Measurements from ENCODE around the gene NPL.

NPL gene, protein sequence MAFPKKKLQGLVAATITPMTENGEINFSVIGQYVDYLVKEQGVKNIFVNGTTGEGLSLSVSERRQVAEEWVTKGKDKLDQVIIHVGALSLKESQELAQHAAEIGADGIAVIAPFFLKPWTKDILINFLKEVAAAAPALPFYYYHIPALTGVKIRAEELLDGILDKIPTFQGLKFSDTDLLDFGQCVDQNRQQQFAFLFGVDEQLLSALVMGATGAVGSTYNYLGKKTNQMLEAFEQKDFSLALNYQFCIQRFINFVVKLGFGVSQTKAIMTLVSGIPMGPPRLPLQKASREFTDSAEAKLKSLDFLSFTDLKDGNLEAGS

DNA sequence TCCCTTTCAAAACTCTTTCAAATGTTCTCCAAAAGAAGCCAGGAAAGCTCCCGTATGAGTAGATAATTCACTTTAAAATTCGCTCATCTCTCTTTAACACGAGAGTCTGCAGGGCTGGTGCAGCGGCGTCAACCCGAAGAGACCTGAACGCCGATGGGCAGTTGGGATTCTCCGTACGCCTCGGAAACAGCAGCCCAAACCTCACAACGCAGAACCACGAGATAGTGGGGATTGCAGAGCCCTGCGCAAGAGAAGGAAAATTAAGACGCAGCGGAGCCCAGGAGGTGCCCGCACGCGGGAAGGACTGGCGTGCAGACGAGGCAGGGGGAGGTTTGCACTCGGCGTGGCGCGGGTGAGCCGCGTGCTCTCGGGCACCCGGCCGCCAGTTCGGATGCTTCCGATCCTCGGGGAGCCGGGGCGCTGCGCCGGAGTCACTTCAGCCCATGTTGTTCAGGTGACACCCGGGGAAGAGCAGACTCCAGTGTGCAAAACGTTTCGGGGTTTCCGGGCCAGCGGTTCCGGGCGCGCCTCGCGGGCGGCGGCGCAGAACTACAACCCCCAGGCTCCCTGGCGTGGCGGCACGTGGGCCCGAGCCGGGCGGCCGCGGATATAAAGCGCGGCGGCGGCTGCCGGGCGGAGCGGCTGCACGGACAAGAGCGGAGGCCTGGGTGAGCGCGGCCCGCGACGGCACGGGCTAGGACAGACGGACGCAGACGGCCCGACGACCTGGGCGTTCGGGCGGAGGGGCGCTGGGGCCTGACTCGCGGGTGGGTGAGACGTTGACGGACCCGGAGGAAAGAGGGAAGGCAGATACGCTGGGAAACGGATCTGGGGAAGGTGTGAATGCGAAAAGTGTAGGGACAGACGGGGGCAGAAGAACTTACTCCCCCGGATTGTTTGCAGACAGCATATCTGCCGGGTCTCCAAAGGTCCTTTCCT is at the start of gene NPL:
Gene NPL, plus strand, starts transcription at position 636 of the 939 bp plus-strand sequence. CDS start 4,599 bp downstream, outside the sequence.
- peak; percentile 91 for DNase-seq

DNA sequence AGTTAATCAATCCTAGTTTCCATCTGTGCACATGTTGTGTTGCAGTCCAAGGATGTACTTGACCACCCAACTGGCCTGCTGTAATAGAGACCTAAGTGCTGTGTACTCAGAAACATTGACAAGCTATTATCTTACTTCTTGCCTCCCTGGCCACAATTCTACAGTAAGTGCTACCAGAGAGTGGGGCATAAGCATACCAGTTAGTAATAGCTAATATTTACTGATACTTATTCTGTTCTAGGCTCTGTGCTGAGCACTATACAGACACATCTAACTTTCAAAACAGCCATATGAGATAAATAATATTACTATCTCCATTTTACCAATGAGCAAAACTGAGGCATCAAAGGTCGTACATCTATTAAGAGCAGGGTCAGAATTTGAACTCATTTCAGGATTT is 49.5 kb upstream of the NPL start:
- DNase-seq, result no peak

DNA sequence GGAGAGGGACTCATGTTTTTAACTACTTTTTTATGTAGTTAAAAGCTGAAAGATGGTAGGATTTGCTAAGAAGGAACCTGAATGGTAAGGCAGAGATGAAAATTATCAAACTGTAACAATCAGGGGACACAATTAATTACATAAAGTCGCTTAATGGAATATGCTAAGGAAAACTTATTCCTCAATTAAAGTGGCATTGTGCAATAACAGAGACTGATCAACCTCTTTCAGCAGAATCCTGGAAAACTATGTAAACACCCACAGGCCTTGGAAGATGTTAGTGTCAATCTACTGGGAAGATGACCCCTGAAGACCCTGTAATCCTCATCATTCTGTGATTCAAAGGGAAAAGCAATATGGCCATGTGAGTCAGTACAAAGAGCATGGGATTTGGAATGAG is 46.8 kb upstream of the NPL start:
- no peak for DNase-seq

DNA sequence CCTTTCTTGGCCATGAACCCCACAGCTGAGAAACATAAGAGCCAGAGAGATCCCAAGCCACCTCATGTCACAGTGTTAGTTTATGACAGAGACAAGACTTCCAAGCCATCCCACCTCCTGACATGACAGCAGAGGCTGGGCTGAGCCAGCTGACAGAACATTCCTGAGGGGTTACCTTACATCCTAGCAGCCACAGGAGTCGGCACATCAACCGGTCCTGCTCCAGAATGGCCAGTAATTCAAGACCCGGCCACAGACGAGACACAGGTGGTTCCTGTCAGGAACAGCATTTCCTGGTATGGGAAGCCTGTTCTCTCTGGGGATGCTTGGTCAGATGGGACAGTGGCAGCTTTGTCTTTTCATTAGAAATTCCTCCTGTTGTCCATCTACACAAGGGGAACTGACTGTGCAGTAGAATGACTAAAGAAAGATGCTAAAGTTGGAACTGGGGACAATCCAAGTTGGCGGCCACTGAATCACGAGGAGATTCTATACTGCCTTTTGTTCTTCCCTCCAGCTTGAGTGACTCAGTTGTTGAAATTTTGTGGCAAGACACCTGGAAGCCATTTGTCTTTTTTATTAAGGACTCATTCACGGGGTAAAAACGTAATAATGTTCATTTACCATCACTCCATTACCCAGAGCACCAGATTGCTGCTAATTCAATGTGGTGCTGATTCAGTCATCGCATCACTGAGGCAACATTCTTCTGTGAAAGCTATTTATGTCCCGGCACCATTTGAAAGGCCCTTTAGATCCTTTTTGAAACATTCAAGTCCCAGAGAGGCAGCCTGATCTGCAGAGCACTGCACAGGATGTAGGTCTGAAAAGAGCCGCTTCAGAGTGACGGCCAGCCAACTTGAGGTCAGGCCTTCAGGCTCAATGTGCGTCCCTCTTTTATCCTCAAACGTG is 37.2 kb upstream of the NPL start:
- DNase-seq, result no peak

DNA sequence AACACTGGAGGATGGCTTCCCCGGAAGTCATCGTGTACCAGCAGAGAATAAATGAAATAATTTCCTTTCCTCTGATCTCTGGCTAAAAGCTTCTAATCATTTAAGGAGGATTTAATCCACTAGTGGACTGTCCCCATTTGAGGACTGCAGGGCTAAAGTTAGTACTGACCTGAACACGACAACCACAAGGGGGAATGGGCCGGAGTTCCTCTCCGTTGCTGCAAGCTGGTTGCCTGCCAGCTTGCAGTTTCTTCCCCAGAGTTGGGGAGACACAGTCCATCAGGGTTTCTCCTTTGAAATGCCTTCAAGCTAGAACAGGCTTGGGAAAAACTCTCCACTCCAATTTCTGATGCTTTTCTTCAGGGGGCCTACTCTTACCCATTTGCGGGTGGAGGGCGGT is 35.5 kb upstream of the NPL start:
- DNase-seq, result no peak

DNA sequence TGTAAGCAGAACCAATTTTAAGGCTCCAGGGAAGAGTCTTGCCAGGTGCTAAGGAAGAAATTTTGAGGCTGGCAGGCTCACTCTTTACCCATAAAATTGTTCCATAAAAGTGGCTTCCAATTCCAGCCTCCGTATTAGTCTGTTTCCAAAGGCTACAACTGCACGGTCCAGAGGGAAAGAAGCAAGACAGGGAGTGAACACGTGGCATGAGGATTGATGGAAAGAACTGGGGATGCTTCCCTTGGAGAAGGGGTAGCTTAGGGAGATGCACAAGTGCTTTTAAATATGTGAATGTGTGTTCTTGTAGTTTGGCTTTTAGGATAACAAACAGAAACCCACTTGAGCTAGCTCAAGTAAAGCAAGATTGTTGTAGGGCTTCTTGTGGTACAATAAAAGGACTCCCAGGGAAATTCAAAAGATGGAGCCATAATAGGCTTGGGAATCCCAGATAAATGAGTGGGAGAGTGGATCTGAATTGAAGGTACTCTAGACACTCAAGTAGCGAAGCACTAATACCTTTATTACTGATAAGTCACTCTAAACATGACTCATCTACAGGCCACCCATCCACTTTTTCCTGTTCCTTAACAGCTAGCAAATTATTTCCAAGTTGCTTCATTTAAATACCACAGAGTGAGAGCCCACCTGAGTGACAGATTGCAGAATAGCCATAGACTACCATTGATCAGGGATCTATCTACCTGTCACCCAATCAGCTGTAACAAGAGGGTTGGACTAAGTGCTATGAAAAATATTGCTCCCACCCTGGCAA is 34.8 kb upstream of the NPL start:
- DNase-seq, result peak; percentile 25

DNA sequence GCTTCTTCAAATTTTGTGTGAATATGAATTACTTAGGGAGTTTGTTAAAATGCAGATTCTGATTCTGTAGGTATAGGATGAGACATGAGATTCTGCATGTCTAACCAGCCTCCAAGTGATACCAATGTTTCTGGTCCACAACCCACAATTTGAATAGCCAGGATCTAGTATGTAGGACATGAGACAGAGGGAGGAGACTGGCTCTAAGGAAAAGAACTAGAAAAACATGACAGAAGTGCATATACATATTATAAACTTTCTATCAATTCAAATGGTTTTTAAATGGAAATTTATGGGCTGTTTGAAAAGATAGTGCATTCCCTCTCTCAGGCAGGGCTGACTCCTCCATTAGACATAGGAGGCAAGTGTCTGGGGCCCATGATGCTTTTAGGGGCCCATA is 33.9 kb upstream of the NPL start:
- DNase-seq, result no peak

DNA sequence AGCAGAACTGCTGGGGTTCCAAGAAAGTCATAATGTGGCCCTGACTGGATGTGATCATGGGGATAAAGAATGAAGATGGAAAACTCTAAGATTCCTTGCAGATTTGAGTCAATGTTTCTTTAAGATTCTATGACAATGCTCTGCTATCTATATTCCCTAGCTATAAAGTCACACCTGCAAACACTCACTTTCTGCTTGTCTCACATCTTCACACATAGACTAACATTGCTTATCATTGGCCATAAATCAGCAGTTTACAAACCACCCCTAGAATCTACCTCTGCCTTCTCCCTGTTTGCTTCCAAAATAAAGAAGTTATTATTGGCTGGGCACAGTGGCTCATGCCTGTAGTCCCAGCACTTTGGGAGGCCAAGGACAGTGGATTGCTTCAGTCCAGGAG is 33.1 kb upstream of the NPL start:
- DNase-seq, result no peak

DNA sequence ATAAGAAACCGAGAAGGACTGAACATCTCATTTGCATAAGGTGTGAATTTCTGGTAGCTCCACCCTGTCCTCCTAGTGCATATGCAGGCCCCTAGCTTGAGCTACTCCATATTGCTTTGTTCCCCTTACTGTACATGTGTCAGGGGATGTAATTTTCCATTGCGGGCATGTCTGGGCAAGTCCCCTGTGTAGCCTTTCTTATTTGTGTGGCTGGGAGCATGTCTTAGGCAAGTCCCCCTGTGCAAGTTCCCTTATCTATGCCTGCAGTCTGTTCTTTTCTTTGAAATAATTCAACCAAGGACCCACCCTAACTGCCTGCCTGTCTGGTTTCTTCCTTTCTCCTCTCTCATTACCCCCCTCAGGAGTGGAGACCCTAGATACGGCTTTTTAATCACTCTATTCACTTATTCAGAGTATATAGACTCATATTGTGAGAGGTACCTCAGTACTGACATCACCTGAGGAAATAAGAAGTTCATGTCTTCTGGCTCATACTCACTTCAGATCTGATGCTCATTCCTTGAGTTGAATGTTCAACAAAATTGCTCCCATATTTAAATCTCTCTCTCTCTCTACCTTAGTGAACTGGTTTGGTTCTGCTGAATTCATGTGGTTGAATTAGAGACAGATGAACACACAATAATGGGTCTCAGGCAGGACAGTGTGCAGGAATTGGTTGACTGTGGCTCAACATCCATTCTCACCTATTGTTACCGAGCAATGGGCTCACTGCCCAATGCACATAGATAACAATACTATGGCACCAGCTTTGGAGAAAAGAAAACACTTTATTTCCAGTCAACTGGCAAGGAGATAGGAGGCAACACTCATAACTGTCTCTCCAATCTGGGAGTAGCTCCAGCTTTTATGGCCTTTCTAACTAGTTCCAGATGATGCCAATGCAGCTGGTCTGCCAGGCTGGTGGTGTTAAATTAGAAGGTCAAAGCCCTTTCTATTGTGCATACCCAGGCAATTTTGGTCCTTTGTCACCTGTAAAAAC is 27.9 kb upstream of the NPL start:
- DNase-seq, result no peak

DNA sequence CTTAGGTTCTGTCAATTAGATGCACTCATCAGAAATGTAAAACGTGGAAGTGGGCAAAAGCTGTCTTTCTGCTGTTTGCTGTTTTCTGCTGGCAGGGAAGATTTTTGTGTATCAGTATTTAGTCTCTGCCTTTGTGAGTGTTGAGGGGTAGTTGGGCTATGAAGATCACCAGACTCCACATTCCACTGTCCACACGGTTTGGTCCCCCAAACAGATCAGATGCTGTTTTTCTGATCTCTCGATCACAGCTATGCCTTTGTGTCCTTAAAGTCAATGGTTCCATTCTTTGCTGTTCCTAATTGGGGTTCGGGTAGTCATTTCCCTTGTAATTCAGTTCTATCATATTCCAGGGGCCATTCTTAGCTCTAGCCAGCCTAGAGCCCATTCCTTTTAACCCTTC is 27.0 kb upstream of the NPL start:
- no peak for DNase-seq

DNA sequence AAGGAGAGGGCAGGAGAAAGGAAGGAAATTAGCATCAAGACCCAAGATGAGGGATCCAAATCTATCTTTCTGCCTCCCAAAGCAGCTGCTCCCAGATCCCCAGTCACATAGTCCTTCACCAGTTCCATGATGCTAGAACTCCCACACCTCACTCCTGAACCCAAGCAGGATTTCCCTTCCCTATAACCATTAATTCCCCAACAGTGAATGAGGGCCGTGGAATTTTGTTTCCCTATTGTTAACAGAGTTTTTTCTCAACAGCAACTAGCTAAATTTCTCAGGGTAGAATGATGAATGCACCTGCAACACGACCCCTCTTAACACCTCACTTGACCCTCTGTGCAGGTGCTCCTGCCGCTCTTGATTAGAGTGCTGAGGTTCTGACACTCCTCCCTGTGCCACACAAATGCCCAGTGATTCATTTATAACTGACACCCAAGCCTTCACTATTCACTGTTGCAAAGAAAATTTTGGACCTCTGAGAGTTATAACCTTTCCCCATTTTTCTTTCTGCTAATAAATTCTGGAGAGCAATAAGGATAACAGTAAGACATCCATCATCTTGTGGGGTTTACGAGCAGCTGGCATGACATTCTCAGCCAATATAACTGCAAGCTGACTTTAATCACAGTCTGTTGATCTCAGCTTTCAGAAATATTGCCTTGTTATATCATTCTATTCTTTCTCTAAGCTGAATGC is 25.4 kb upstream of the NPL start:
- DNase-seq, result peak; percentile 7

DNA sequence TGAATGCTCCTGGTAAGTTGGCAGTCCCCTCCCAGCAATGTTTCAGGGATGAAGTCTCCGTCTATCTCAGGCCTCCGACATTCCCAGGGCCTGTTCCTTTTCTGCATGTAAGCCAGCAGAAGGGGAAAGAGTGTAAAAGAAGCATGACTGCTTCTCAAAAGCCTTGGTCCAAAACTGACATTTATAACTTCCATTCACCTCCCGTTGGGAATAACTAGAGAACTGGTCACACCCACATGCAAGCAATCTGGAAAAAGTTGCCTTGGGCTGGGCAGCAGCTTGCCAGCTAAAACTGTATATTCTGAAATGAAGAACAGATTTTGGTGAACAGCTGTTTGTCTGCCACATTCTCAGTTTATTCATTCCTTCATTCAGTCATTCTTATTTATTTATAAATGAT is 24.2 kb upstream of the NPL start:
- DNase-seq, result no peak

DNA sequence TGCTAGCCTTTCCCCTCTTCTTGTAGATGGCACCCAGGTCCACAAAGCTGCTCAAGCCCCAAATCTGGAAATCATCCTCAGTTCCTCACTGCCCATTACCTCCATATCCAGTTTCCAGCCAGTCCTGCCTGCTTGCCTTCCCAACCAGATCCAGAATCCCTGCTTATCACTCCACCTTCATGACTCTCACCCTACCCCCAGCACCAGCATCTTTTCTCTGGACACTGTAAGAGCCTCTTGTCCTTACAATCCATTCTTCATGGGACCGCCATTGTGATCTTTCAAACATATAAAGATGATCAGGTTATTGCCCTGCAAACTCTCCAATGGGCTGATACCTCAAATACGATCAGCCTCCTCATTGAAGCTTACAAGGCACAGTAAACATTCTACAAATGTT is 23.5 kb upstream of the NPL start:
- DNase-seq, result no peak

DNA sequence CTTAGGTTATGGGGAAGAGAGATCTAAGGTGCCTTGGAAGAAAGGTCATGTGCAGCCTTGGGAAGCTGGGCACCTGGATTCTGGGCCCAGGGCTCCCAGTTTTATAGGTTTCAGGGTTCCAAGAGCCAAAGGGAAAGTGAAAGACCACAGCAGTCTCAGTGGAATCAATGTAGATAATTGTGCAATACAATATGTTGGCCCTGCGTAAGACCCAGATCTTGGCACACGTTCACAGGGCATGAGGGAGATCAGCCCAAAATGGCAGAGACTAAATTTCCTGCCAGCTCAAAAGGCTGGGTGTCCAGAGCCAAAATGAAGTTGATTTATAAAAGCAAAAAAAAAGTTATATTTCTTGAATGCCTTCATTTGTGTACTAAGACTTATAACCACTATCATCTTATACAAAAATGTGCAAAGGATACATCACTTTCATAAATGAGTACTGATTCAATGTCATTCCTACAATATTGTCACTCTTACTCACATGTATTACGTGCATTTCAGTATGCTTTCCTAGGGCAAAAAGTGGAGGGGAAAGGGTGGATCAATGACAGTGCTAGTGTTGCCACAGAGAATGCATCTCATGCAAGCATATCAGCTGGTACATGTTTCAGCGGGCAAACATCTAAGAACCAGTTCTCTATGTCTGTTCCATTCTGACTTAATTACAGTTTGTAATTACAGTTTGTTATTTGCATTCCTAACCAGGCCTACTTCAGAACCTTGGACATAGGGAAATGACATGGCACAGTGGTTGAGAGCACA is 22.5 kb upstream of the NPL start:
- no peak for DNase-seq

DNA sequence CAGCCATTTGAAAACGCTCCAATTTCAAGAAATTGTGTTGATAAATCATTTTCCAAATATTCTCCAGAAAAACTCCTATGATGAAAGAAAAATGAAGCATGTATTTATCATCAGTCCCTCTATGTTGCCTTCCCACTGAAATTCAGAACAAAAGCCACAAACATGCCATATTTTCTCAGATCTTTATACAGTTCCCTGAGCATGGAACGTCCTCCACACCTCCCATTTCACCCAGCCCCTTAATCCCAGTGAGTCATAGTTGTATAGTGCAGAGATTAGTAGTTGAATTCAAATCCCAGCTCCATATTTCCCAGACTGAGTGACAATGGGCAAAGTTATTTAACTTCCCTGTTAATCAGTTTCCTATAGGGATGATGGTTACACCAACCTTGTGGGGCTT is 20.6 kb upstream of the NPL start:
- peak; percentile 16 for DNase-seq

DNA sequence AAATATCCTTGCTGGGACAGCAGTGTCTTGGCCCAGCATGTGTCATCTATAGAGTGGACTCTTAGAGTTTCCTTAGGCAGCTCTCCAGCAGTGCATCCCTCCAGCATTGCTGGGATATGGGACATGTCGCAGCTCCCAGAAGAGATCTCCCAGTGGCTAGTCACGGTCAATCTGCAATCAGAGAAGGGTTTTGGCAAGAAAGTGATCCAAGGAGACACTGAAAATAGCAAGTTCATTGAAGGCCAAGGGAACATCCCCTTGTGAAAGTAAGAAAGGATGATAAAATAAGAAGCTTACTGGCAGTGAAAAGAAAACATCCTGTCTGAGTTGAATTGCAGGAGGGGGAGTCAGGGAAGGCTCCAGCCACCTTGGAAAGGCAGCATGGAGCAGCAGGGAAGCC is 19.3 kb upstream of the NPL start:
- no peak for DNase-seq

DNA sequence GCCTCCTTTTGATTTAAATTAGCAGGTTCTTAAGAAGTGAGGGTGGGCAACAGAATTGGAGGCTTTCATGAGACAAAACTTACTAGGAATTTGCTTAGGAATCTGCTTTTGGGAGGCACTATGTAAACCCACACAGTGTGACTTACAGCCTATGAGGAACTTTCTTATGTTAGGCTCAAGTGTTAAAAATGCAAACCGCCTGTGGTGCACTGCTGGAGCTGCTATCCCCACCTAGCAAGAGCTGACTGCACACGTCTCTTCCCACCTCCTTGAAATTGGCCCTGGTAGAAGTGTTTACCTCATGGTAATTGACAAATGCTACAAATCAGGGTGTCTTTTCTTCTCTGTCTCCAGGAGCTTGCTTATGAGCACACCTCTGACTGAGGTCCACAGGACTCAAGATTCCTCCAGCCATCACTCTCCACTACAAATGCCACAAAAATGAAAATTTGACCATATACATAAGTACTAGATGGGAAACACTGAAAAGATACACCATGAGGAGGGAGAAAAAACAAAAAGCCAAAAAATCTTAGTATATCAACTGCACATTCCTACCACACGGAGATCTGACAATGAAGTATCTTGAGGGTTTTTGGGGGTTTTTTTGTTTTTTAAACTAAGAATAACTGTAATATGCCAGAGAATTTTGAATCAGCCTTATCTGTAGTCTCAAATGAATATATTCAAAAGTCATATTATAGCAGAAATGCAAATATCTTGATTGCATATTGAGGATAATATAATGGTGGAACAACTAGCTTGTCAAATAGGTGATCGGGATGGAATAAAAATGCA is 18.2 kb upstream of the NPL start:
- no peak for DNase-seq

DNA sequence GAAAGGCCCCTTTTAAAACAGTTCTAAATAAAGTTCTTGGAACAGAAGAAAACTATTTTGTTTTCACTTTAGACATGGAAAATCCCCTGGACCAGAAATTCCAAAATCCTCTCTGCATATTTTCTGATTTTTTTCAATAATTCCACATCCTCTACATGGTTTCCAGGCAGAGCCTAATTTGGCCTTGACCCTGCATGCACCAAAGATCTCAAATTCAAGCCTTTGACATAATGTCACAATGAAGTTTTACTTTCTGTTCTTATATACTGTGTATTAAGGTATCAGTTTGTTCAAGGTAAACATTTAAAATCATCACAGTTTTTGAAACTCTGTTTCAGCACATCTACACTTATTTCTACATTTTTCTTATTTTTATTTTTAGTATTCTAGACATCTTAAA is 12.2 kb upstream of the NPL start:
- DNase-seq, result no peak

DNA sequence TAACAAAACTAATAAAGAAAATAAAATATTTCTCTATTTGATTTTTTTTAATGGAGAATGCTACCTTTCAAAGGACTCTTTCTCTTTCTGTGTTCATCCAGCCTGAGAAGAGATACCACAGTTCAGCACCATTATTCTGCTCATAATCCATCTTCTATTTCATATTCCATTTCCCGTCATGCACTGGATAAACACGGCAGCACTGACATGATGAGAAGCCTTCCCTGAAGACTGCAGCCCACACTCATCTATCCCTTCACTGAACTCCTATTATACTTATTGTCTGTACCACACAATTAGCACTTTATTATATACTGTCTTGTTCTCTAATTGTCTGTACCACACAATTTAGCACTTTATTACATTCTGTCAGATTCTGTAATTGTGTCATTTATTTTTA is 10.7 kb upstream of the NPL start:
- no peak for DNase-seq
